H54 (cell line): Measurements from ENCODE around the gene YARS1.

Source experiments
- DNase-seq: peaks from one replicate; pipeline ENCODE4 v3.0.0; 2011; ENCODE audit warnings: low spot score, mixed read lengths; ENCODE audit not compliant: insufficient read length
- FAIRE-seq: peaks from 3 replicates; lab custom pipeline; 2011; peaks lifted over from hg19 to GRCh38; lab: Jason Lieb, UNC
- POLR2A ChIP-seq: IDR thresholded peaks from 2 replicates; pipeline ENCODE4 v1.6.1; 2011; ENCODE audit warnings: low read depth, mild to moderate bottlenecking, low read length

YARS1 gene

DNA sequence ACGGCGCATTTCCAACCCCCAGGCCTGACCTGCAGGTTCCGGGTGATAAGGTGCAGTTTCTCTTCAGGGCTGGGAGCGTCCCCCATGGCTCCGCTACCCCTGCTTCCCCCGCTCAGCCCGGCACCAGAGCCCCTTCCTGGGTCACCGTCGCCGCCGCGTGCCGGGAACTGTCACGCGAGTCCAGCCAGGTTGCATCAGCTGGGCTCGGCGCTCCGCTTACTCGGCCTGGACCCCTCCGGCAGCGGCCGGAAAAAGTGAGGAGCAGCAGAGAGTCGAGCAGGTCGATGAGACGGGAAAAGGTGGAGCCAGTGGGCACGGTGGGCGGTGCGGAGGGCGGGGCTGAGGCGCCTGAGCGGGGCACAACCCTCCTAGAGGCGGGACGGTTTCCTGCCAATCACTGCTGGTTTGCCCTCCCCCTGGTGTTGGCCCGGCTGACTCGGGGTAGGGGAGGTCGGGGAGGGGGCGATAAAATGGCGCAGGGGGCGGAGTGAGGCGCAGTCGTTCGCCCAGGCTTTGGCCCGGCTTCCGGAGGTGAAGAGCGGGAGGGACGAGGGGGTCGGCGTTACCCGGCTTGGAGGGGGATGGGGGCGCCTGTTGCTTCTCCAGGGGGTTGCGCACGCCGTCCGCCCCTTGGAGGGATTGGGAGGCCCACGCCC, at the start of gene YARS1, which contains the start of gene S100PBP:
YARS1 (minus strand) TSS at position 200 of the 656 bp plus-strand sequence; CDS start at position 86, 114 bp downstream.
S100PBP (plus strand) TSS at position 495 of the 656 bp plus-strand sequence. CDS start 8,447 bp downstream, outside the sequence.
- DNase-seq, result peak; percentile 87
- peak; percentile 67 for FAIRE-seq
- TF ChIP-seq POLR2A, result peak; percentile 73

DNA sequence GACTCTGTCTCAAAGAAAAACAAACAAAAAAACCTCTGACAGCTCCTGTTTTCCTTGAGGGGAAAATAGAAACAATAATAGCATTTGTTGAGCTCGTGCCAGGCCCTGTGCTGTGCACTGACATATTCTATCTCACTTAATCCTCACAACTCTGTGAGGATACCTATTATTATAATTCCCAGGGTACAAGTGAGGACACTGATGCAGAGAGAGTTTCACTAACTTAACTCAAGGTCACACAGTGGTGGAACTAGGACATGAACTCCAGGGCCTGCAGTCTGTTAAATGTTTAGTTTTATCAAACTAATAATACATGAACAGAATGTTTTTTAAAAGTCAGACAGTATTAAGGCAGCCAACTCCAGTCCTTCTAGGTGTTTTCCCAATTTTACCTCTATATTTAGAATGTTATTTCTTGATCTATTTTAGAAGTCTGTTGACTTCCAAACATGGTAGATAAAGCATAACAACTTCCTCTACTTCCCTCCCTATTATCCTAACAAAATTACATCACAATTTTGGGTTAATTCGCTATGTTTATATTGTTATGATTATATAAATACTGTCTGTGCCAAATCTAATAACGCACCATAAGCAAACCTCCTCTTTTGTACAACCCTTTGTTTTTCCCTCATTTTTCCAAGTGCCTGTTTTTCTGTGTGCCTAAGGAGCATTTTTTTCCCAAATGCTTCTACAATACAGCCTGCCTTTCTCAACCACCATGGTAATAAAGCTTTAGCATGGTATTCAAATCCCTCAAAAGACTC, 48.7 kb upstream of the YARS1 start:
- no peak for FAIRE-seq
- DNase-seq, result no peak
- TF ChIP-seq POLR2A, result no peak

GRCh38 chr1:32864375-32865019, 47.3 kb upstream of the YARS1 start:
- no peak for TF ChIP-seq POLR2A
- no peak for DNase-seq
- FAIRE-seq, result no peak

DNA sequence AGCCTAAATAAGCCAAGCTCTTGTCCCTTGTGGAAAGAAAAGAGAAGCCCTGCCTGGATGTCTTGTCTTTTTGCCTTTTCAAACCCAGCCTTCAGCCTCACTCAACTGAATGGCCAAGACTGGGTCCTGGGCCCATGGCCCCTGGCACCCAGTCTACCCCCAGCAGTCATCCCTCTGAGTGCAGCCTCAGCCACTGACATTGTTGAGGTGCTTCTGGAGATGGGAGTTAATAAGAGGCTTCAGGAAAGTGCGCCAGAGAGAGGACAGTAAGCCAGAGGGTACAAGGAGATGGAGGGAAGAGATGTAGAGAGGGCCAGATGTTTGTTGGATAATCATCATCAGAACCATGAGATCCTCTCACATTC, 46.7 kb upstream of the YARS1 start:
- FAIRE-seq (no peak), DNase-seq (no peak)
- no peak for TF ChIP-seq POLR2A

GRCh38 chr1:32863218-32863880, 46.2 kb upstream of the YARS1 start:
- DNase-seq (no peak), FAIRE-seq (no peak)
- no peak for TF ChIP-seq POLR2A

GRCh38 chr1:32861904-32862695, 44.9 kb upstream of the YARS1 start:
- DNase-seq (no peak), FAIRE-seq (no peak)
- TF ChIP-seq POLR2A, result no peak

DNA sequence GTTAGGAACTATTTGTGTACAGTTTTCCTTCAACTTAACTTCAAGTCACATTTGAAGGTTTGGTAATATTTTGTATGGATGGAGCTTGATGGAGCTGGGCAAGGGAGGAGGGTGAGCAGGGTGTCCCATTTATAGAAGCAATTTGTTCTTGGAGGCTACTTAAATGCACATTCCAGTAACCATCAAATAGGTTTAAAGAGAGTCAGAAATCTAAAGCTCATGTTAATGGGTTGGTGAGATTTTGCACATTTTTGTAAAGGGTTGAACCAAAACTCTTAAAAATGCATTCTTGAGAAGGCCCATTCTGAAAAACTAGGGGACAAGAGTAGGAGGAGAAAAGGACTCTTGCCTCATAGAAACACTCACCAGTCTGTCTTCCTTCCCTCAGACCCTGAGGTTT, 43.4 kb upstream of the YARS1 start:
- FAIRE-seq, result no peak
- no peak for TF ChIP-seq POLR2A
- no peak for DNase-seq

DNA sequence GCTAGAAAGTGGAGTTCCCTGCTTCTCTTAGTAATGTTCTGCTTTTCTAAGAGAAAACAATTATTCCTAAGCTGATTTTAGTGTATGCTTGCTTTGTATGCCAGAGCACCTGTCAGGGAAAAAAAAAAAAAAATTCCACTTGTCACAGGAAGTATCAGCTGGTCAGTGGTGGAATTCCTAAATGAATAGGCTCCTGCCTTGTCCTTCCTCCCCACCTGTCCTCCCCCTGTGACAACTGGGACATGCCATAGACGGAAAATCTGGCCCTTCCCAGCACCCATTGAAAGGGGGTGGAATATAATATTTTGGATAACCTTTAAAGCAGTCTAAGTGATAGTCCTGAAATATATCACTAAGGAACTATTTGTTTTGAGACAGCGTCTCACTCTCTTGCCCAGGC, 42.8 kb upstream of the YARS1 start:
- TF ChIP-seq POLR2A, result no peak
- FAIRE-seq (no peak), DNase-seq (no peak)

GRCh38 chr1:32858791-32859190, 41.6 kb upstream of the YARS1 start:
- no peak for TF ChIP-seq POLR2A
- no peak for FAIRE-seq
- no peak for DNase-seq

GRCh38 chr1:32858136-32858535, 41.0 kb upstream of the YARS1 start:
- TF ChIP-seq POLR2A, result no peak
- FAIRE-seq (no peak), DNase-seq (no peak)

DNA sequence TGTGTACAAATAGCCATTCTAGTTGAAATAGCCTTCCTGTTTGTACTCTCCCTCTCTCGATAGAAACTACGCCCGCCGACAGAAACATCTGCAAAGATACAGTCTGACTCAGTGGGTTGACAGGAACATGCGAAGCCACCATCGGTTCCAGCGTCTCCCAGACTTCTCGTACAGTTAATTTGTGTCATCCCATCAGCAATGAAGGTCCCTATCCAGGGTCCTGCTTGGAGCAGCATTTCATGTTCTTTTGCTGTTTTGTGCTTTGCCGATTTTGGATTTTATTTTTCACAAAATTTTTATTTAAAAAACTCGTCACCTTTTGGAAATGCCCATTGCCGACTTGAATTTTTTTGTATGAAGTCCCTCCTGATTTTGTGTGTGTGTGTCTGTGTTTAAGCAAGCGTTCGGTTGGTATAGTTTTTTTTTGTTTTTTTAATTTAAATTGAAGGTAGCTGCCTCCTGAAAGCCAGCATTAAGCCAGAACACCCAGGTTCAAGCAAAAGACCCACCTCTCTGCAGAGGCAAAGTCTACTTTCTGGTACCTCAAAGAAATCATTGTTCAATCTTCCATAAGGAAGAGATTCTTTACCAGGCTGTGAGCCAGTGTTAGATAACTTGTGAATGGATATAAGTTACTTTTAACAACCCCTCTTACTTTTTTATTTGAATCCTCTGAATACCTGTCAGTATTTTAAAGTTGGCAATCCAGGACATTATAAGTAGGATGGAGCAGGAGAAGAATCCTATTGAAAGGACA, 38.9 kb upstream of the YARS1 start:
- DNase-seq (no peak), FAIRE-seq (no peak)
- TF ChIP-seq POLR2A, result no peak

- no peak for TF ChIP-seq POLR2A
- FAIRE-seq, result no peak
Observed at GRCh38 chr1:32848354-32849063, 31.4 kb upstream of the YARS1 start.

More at GRCh38 chr1:32848354-32849063, 31.4 kb upstream of the YARS1 start:
- DNase-seq, result no peak
